ENCODE data around the gene C10orf143. TPM values are rescaled to one million over a fixed set of nuclear protein-coding genes. Genes with fewer than 3 reads are reported as not detected.

Gene C10orf143
- total RNA-seq, 3 donors from 2014 or later (not counting 1 experiment from before 2014, with no cell fraction given) = 7.1 to 10.9 (median 8.2) TPM

- WGBS (ENCODE audit: insufficient coverage) = 85% methylated on average over 9 of the region's 10 CpGs
- H3K27ac Mint-ChIP-seq = no peak overlapping the region
- no peak overlapping the region for H3K4me3 Mint-ChIP-seq
- H3K27me3 Mint-ChIP-seq (ENCODE audit: low read depth in 2 of 2) = peaks cover 5 to 20% of the 10 kb centered on the region in 2 donors
- TF ChIP-seq, protein P1, sequence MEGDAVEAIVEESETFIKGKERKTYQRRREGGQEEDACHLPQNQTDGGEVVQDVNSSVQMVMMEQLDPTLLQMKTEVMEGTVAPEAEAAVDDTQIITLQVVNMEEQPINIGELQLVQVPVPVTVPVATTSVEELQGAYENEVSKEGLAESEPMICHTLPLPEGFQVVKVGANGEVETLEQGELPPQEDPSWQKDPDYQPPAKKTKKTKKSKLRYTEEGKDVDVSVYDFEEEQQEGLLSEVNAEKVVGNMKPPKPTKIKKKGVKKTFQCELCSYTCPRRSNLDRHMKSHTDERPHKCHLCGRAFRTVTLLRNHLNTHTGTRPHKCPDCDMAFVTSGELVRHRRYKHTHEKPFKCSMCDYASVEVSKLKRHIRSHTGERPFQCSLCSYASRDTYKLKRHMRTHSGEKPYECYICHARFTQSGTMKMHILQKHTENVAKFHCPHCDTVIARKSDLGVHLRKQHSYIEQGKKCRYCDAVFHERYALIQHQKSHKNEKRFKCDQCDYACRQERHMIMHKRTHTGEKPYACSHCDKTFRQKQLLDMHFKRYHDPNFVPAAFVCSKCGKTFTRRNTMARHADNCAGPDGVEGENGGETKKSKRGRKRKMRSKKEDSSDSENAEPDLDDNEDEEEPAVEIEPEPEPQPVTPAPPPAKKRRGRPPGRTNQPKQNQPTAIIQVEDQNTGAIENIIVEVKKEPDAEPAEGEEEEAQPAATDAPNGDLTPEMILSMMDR (IDR thresholded peaks at IDR 0.05) = no peak
- no peak for DNase-seq
- Histone ChIP-seq H3K27me3 (ENCODE audit: control insufficient read depth, insufficient read depth, low read length) (no peaks in the 10 kb centered on the region), H3K9me3 (ENCODE audit: control insufficient read depth, insufficient read depth, low read length) (no peaks in the 10 kb centered on the region), H3K4me1 (ENCODE audit: control insufficient read depth, insufficient read depth, low read length) (no peaks in the 10 kb centered on the region), H3K27ac (ENCODE audit: low read length) (no peak overlapping the region), H3K4me3 (ENCODE audit: low read length) (no peak overlapping the region), H3K36me3 (ENCODE audit: control insufficient read depth, insufficient read depth, low read length) (no peaks in the 10 kb centered on the region)
- H3K9me3 Mint-ChIP-seq = no peaks in the 10 kb centered on the region
- no peaks in the 10 kb centered on the region for H3K4me1 Mint-ChIP-seq
- ATAC-seq = no peak
- H3K36me3 Mint-ChIP-seq = no peaks in the 10 kb centered on the region
- intact Hi-C loops (cut with micrococcal nuclease) = no loop called here
Measured at GRCh38 chr10:130041451-130042371, 68.9 kb downstream of the C10orf143 start.

GRCh38 chr10:130040817-130041330 is 69.8 kb downstream of the C10orf143 start:
- no peaks in the 10 kb centered on the region for H3K9me3 Mint-ChIP-seq
- no peak for ATAC-seq
- Histone ChIP-seq H3K27me3 (ENCODE audit: control insufficient read depth, insufficient read depth, low read length) (no peaks in the 10 kb centered on the region), H3K4me1 (ENCODE audit: control insufficient read depth, insufficient read depth, low read length) (no peaks in the 10 kb centered on the region), H3K27ac (ENCODE audit: low read length) (no peak overlapping the region), H3K4me3 (ENCODE audit: low read length) (no peak overlapping the region), H3K36me3 (ENCODE audit: control insufficient read depth, insufficient read depth, low read length) (no peaks in the 10 kb centered on the region), H3K9me3 (ENCODE audit: control insufficient read depth, insufficient read depth, low read length) (no peaks in the 10 kb centered on the region)
- no peak overlapping the region for H3K4me3 Mint-ChIP-seq
- no peak overlapping the region for H3K27ac Mint-ChIP-seq
- intact Hi-C loops (cut with micrococcal nuclease) = no loop called here
- TF ChIP-seq, protein P1 (IDR thresholded peaks at IDR 0.05) = no peak
- no peak for DNase-seq
- no peaks in the 10 kb centered on the region for H3K36me3 Mint-ChIP-seq
- WGBS (ENCODE audit: insufficient coverage) = 80% methylated on average over 11 of the region's 12 CpGs
- H3K4me1 Mint-ChIP-seq = no peaks in the 10 kb centered on the region
- H3K27me3 Mint-ChIP-seq (ENCODE audit: low read depth in 2 of 2) = peaks cover 7 to 20% of the 10 kb centered on the region in 2 donors

GRCh38 chr10:130040351-130040750 is 70.3 kb downstream of the C10orf143 start:
- TF ChIP-seq, protein P1 (IDR thresholded peaks at IDR 0.05) = no peak
- H3K9me3 ChIP-seq (ENCODE audit: control insufficient read depth, insufficient read depth, low read length) = no peaks in the 10 kb centered on the region
- H3K4me1 ChIP-seq (ENCODE audit: control insufficient read depth, insufficient read depth, low read length) = no peaks in the 10 kb centered on the region
- no peaks in the 10 kb centered on the region for H3K4me1 Mint-ChIP-seq
- no peak overlapping the region for H3K4me3 ChIP-seq (ENCODE audit: low read length)
- intact Hi-C loops (cut with micrococcal nuclease) = no loop called here
- no peak for DNase-seq
- H3K36me3 Mint-ChIP-seq = no peaks in the 10 kb centered on the region
- no peaks in the 10 kb centered on the region for H3K9me3 Mint-ChIP-seq
- no peak overlapping the region for H3K27ac Mint-ChIP-seq
- H3K27me3 Mint-ChIP-seq (ENCODE audit: low read depth in 2 of 2) = peaks cover 9 to 20% of the 10 kb centered on the region in 2 donors
- no peak for ATAC-seq
- 91% methylated on average over 11 of the region's 11 CpGs for WGBS (ENCODE audit: insufficient coverage)
- no peak overlapping the region for H3K4me3 Mint-ChIP-seq
- no peak overlapping the region for H3K27ac ChIP-seq (ENCODE audit: low read length)
- no peaks in the 10 kb centered on the region for H3K36me3 ChIP-seq (ENCODE audit: control insufficient read depth, insufficient read depth, low read length)
- no peaks in the 10 kb centered on the region for H3K27me3 ChIP-seq (ENCODE audit: control insufficient read depth, insufficient read depth, low read length)

All from natural killer cell (primary cell).